ENCODE data around the gene FBXO2.

FBXO2 gene

DNA sequence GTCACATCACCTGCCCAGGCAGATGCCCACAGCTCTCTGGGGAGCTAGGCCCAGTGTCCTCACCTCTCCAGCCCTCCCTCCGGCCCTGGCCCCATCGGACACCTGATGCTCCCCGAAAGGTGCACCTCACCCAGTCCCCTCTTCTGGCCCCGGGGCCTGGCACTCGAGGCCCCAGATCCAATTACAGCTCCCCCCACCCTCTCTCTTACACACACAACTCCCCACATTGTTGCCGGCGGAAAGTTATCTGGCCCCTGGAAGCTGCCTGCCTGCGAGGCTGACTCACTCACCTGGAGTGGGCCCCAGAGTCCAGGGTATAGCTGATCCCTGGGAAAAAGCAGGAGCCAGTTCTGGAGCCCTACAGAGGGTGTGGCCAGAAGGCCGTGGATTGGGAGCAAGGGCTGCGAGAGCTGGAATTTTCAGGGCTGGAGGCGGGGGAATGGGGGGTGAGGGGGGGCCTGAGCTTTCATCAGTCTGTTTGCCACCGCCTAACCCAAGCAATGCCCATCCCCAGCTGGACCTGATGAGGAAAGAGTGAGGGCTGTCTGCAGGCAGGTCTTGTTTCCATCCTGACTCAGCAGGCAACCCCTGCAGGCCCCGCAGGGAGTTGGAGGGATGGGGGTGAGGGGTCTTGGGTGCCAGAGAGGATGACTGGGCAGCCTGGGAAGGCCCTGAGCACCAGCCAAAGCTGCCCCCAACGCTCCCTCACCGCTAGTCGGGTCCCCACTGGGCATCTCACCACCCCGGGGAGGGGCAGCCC lies 948 bp downstream of the FBXO2 start:
- DNase-seq (ENCODE audit: low read depth): no peak

DNA sequence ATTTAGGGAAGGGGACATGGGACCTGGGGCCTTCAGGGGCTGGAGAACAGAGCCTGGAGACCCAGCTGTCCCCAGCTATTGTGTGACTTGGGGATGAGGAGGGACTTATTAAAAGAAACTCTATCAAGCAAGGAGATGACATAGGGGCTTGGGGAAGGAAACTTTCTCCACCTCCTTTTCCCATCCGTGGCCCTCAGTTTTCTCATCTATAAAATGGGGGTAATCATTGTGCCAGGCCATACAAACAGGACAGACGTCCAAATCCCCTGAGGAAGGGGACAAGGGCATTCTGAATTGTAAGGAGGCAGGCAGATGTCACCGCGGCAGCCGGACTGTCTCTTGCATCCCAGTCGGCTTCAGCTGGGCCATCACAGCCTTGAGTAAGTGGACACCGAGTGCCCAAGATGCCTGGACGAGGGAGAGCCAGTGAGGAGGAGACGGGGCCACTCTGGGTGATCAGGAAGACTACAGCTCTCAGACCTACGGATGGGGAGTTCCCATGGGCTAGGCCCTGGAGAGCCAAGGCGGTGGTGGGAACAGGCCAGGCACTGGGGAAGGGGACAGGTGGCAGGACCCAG lies 1.9 kb downstream of the FBXO2 start:
- no peak for DNase-seq (ENCODE audit: low read depth)

DNA sequence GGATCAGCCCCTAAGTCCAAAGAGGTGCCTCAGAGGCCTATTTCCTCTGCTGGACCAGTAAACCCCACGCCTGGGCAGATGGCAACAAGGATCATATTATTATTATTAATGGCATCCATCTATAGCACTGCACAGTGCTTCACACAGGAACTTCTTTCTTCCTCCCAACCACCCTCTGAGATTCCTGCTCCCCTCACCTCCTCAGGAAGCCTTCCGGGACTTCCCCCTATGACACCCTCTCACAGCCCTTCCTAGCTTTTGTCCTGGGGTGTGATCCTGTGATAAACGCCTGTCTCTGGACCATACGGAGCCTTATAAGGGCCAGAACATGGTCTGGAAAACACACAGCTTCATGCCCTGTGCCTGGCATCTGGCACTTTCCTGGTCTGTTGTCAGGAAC lies 3.2 kb downstream of the FBXO2 start:
- no peak for DNase-seq (ENCODE audit: low read depth)

DNA sequence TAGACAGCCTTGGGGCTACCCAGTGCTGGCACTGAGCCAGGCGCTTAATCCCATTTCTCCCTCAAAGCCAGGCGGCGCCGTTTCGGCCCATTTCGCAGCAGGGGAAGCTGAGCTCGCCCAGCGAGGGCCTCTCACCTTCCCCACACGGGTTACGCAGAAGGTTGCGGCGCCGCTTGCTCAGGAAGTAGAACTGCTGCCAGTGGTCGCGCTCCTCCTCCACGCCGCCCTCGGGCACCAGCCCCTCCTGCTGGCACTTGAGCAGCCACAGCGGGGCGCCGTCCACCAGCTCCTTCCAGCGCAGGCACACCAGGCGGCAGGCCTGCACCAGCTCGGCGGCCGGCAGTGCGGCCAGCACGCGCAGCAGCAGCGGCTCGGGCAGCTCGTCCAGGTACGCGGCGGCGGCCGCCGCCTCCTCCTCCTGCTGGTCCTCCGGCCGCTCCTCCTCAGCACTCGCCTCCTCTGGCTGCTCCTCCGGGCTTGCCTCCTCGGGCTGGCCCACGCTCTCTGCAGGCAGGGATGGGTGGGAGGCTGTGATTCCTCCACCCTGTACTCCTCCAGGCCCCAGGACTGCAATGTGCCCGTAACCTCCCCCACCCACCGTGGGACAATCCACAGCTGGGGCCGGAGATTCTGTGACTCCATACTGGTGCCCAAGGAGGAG lies 3.8 kb downstream of the FBXO2 start:
- DNase-seq (ENCODE audit: low read depth): peak; percentile 84

GRCh38 chr1:11649624-11650330 lies 4.5 kb downstream of the FBXO2 start:
- no peak for DNase-seq (ENCODE audit: low read depth)

GRCh38 chr1:11649237-11649623 lies 5.0 kb downstream of the FBXO2 start:
- DNase-seq (ENCODE audit: low read depth): no peak

DNA sequence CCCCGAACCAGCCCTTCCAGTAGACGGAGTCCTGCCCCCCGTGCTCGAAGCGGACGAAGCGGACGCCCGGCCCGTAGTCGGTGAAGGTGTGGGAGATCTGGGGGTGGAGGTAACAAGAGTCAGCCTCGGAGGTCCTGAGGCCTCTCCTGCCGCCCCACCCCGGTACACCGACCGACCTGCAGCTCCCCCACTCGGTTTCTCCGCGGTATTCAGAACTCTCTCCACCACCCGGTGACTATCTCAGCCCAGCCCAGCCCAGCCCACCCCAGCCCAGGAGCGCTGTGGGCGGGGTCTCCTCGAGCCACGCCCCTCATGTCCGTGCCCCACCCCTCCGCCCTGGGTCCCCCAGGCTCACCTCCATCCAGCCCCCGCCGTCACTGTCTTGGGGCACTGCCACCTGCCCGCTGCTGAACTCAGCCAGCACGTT lies 5.5 kb downstream of the FBXO2 start:
- DNase-seq (ENCODE audit: low read depth): peak; percentile 41

GRCh38 chr1:11648039-11648438 lies 6.2 kb downstream of the FBXO2 start:
- DNase-seq (ENCODE audit: low read depth): no peak

- no peak for DNase-seq (ENCODE audit: low read depth)
These were observed 6.9 kb downstream of the FBXO2 start for GRCh38 chr1:11647333-11647732.

DNA sequence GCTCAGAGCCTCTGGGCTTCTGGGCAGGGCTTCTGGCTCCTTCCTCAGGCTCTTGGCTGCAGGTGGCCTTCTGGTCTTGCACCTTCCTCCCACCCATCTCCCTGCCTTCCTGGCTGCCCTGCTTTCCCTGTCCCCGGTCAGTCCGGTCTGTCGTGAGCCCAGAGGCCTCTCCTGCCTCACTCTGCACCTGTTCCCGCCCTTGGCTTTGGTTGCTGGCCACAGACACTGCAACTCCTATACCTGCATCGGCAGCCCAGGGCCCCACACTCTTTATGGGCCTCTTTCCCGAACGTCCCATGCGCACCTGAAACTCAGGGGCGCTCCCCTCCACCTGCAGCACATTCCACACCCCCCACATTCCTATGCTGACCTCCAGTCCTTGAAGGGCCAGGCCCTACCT lies 7.9 kb downstream of the FBXO2 start:
- no peak for DNase-seq (ENCODE audit: low read depth)

GRCh38 chr1:11645670-11646265 lies 8.5 kb downstream of the FBXO2 start:
- DNase-seq (ENCODE audit: low read depth): peak; percentile 74

- DNase-seq (ENCODE audit: low read depth): no peak
These were observed 9.0 kb downstream of the FBXO2 start for GRCh38 chr1:11645270-11645669.

GRCh38 chr1:11643782-11644181 lies 10.4 kb downstream of the FBXO2 start:
- no peak for DNase-seq (ENCODE audit: low read depth)

- DNase-seq (ENCODE audit: low read depth): peak; percentile 48
These were observed 11.7 kb downstream of the FBXO2 start for GRCh38 chr1:11642418-11643017.

- DNase-seq (ENCODE audit: low read depth): no peak
These were observed 12.4 kb downstream of the FBXO2 start for GRCh38 chr1:11641776-11642305.

DNA sequence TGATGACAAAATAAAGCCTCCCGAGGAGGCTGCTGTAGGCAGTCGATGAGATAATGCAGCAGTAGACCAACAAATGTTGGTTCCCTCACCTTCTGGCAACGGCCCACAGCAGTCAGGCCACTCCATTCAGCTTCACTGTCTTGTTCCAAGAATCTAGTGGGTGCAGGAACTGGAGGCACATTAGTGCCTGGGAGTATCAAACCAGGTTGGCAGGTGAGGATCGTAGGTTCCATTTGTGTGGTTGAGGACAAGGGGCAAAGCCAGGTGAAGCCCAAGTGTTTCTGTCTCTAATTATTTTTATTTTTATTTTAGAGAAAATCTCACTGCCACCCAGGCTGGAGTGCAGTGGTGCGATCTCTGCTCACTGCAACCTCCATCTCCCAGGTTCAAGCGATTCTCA lies 13.3 kb downstream of the FBXO2 start:
- DNase-seq (ENCODE audit: low read depth): no peak

- DNase-seq (ENCODE audit: low read depth): no peak
These were observed 14.1 kb downstream of the FBXO2 start for GRCh38 chr1:11640101-11640500.

GRCh38 chr1:11639372-11639771 lies 14.9 kb downstream of the FBXO2 start:
- no peak for DNase-seq (ENCODE audit: low read depth)

DNA sequence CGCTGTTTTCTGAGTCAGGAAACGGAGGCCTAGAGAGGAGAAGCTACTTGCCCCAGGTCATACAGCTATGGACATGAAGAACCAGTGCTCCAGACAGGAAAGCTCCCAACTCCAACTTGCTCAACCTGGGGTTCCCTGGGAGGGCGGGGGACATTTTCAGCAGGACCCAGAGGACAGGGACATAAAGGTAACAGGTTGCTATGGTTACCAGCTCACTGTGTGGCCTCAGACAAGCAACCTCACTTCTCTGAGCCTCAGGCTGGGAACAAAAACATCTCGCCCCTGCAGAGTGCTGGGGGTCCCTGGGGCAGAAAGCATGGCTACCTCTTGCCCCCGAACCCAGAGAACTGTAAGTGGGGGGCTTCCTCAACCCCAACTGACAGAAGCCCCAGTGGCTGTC lies 16.1 kb downstream of the FBXO2 start:
- no peak for DNase-seq (ENCODE audit: low read depth)

- no peak for DNase-seq (ENCODE audit: low read depth)
These were observed 19.6 kb downstream of the FBXO2 start for GRCh38 chr1:11634365-11635192.

Measured in activated T-cell treated with anti-CD3 and anti-CD28 coated beads for 48 hours (primary cell).